Cardiac fibroblast (primary cell): ENCODE measurements around the gene SBF1.

Source experiments
- DNase-seq, 2 donors: peaks; one replicate each; pipeline versions ENCODE4 v3.0.0 to v3.0.0-alpha.2; 2010; ENCODE audit warnings: low read depth in 2 of 2
- H3K4me3 ChIP-seq, 2 donors: replicated peaks in 1 of 2; 1 replicate in 1 of 2; 2 replicates in 1 of 2; pipeline ENCODE4 v1.5.1; 2011; ENCODE audit warnings: low read depth in 2 of 2, low read length in 2 of 2, mild to moderate bottlenecking in 2 of 2, moderate library complexity in 1 of 2
- CTCF ChIP-seq: IDR thresholded peaks from one replicate; pipeline ENCODE4 v1.5.1; 2011; ENCODE audit warnings: low read depth, mild to moderate bottlenecking, low read length, inconsistent platforms

The SBF1 gene

GRCh38 chr22:50505776-50506610 is 31.2 kb upstream of the SBF1 start:
- TF ChIP-seq CTCF: no peak
- H3K4me3 ChIP-seq: peak overlapping the region; percentile 96 to 99
- no peak for DNase-seq

- no peak for DNase-seq
- TF ChIP-seq CTCF: no peak
- no peak overlapping the region for H3K4me3 ChIP-seq
Observed at GRCh38 chr22:50505276-50505775, 30.5 kb upstream of the SBF1 start.

- TF ChIP-seq CTCF: no peak
- no peak overlapping the region for H3K4me3 ChIP-seq
- no peak for DNase-seq
Observed at GRCh38 chr22:50504369-50505211, 29.8 kb upstream of the SBF1 start.

GRCh38 chr22:50503475-50504145 is 28.8 kb upstream of the SBF1 start:
- no peak for TF ChIP-seq CTCF

GRCh38 chr22:50502628-50503474 is 28.0 kb upstream of the SBF1 start:
- no peak for TF ChIP-seq CTCF
- no peak for DNase-seq
- H3K4me3 ChIP-seq: no peak overlapping the region

More at GRCh38 chr22:50503475-50504145, 28.8 kb upstream of the SBF1 start:
- H3K4me3 ChIP-seq: no peak overlapping the region
- no peak for DNase-seq

- no peak overlapping the region for H3K4me3 ChIP-seq
Observed at GRCh38 chr22:50502096-50502495, 27.3 kb upstream of the SBF1 start.

More at GRCh38 chr22:50502096-50502495, 27.3 kb upstream of the SBF1 start:
- DNase-seq: no peak
- TF ChIP-seq CTCF: no peak
